ENCODE results near the gene TMEM178B.
"Not testable (repeated sequence)": the region's sequence is repeated elsewhere in the genome, so short reads cannot be mapped to it uniquely, and the experiment has no call there.

The TMEM178B gene

DNA sequence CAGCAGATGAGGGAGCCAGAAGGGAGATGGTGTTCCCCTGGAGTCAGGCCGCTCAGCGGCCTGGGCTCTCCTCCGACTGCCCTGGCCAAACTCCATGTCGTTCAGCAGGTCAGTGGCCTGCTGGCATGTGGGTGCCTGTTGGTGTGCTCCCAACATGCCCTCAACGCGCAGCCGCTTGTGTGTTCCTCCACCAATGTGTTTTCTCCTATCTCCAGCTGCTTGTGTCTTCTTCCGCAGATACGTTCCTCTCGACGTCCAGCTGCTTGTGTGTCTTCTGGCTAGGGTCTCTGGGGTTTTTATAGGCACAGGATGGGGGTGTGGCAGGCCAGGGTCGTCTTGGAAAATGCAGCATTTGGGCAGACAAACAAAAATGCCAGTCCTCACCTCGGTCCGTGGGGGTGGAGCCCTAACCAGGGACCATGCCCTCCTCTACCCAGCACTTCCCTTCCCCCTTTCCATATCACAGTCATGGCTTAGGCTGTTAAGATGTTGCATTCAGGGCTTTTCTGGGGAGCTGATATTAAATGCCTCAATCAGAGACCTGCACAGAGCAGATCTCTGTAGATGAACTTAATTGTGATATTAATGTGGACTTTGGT is 111.6 kb downstream of the TMEM178B start:
- no peak for DNase-seq

DNA sequence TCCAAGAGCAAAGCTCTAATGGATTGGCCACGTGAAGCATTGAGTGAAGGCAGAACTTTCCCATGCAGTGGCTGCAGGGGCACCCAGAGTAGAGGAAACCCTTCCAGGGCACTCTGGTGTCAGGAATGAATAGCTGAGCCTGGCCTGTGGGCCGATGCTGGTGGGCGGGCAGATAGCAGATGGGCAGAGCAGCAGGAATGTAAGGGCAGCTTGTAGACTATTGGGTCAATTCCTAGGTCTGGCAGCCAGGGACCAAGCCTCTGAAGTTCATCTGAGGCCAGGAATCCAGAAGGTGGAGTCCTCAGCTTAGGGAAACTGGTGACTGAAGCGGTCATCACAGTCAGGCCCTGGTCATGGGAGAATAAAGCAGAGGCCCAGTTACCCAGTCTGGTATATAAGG is 115.4 kb downstream of the TMEM178B start:
- no peak for DNase-seq

DNA sequence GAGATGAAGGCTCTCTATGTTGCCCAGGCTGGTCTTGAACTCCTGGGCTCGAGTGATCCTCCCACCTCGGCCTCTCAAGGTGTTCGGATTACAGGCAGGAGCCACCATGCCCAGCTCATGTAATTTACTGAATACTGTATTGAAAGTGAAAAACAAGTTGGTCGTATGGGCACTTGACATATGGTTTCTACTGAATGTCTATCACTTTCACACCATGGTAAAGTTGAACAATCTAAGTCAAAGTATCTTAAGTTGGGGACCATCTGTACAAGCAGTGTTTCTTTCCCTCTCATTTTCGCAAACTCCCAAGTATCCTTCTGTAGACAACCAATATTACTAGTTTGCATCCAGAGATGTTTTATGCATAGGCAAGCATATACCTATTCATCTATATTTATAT is 116.6 kb downstream of the TMEM178B start:
- DNase-seq: no peak

DNA sequence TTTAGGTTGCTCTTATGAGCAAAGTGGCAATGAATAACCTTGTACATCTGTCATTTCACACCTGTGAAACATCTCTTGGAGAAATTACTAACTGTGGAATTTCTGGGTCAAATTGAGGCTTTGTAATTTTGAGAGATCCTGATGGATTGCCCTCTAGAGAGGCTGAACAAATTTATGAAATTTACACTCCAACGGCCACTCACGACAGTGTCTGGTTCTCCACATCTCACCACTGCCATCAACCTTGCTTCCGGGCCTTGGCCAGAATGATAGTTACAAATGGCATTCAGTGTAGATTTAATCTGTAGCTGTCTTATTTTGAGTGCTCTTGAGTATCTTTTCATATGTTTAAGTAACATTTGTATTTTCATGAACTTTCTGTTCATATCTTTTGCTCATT is 117.4 kb downstream of the TMEM178B start:
- no peak for DNase-seq

DNA sequence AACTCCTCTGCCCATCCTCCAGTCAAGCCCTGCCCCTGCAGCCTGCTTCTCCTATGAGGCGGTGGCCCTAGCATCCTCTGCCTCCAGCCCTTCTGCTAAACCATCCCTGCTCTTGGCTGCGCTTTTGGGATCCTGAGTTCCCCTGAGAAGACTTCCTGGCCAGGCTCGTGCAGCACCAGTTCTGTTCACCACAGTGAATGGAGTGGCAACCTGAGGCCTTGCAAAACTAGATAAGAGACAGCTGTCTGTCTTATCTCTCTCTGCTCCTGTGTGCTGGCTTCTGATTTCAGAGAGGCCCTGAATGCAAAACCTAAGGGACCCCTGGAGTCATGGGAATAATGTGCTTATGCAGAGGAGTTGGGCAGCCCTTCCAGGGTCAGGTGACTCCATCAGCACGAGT is 119.2 kb downstream of the TMEM178B start:
- no peak for DNase-seq

DNA sequence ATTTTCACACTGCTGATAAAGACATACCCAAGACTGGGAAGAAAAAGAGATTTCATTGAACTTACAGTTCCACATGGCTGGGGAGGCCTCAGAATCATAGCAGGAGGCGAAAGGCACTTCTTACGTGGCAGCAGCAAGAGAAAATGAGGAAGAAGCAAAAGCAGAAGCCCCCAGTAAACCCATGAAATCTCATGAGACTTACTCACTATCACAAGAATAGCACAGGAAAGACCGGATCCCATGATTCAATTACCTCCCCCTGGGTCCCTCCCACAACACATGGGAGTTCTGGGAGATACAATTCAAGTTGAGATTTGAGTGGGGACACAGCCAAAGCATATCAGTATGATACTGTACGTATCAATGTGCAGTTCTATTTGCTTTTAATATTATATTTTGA is 121.9 kb downstream of the TMEM178B start:
- DNase-seq: not testable (repeated sequence)

DNA sequence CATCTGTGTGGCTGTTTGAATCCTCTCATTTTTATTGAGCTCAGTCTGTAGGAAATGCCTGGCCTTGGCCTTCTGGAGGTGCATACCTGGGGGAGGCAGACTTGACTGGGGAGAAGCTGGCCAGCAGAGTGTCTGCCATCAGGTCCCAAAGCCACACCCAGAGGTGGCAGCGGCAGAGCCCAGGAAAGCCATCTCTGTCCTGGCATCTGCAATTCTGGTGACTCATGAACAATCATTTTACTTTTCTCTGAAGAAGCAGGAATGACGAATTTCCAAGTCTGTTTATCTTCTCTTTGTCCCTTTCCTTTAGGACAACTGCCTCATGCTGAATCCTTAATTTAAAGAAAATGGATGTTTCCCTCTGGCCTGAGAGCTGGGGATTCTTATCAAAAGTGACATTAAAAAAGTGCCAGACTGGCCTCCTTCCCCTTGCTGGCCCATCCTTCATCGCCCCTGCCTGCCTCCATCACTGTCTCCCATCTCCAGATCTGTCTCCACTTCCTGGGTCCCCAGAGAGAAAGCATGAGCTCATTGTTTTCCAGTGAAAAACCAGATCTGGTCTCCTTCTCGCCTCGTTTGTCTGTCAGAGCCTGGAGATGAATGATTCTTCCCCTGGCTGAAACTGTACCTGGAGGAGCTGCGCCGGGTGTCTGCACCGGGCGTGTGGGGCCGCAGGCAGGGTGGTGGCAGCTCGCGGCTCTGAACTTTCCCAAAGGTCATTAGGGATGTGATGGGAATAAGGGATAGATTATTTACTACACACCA is 124.5 kb downstream of the TMEM178B start:
- no peak for DNase-seq

DNA sequence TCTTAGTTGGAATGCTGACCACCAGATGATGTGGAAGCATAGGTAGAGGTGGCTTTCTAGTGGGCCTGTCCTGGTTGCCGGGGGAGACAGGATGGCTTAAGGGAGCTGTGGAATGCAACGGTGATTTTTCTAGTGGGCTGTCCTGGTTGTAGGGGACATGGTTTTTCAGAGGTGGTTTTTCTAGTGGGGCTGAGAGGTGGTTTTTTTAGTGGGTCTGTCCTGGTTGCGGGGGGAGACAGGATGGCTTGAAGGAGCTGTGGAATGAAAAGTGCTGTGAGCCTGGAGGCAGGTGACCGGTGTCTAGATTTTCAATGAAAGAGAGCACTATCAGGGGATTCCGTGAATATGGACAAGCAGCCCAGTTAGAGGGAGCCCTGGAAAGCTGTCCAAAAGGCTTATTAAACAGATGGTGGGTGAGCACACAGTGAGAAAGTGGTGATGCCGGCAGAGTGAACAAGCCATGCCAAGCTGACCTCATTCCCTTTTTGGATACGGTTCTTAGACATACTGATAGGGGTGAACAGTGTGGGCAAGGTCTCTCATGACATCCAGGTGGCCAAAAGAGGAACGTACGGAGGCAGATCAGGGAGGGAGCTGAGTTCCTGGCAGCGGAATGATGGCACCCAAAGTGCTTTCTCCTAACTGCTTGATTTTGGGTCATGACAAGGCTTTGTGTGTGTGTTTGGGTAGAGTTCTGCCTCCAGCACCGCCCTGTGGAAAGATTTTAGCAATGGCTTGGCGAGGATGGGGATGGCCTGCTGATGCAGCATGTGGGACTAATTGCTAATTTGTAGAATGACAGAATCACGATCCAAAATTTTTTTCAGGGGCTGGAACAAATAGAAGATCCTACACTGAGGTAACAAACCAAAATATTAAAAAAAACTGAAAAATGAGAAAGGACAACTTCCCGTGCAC is 126.6 kb downstream of the TMEM178B start:
- DNase-seq: no peak

DNA sequence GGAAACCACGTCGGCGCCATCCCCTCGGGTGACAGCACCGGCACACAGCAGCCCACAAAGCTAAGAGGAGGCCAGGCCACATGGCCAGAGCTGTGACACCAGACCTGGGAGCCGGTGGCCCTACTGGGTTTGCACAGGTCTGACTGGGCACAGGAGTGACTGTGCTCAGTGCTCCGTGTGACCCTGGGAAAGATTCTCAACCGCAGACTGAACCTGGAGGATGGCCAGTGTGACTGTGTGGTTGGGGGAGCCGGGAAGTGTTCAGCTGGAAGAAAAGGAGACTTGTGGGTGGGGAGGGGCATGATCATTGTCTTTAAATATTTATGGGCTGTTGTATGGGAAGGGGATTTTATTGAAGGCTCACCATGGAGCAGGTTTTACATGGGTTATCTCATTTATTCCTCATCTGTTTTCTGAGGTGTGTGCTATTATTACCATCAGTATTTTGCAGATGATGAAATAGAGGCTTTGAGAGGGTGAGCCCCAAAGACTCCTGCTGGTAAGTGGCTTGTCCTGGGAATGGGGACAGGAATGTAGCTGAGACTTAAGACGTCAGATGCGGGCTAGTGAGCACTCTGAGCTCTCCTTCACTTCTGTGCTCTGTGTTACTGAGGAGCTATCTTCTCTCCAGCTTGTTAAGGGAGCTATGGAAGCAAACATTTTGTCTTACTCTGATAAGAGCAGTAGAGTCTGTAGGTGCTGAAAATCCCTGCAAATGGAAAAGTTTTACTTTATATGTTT is 127.5 kb downstream of the TMEM178B start:
- no peak for DNase-seq

DNA sequence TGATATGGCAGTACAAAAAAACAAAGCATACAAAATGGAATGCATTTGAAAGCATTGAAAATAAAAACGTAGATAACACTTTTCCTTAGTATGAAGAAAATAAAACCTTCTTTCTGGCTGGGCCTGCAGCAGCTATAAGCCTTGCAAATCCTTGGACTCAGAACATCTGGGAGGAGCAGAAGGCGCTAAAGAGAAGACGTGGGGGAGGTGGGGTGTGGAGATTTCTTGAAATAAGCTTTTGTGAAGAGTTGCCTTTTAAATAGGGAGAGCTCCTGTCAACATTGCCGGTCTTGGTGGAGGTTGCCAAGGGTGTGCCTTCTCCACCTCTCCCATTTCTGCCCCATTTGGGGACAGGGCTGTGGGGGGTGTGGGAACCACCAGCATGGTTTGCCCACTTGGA is 128.7 kb downstream of the TMEM178B start:
- no peak for DNase-seq

DNA sequence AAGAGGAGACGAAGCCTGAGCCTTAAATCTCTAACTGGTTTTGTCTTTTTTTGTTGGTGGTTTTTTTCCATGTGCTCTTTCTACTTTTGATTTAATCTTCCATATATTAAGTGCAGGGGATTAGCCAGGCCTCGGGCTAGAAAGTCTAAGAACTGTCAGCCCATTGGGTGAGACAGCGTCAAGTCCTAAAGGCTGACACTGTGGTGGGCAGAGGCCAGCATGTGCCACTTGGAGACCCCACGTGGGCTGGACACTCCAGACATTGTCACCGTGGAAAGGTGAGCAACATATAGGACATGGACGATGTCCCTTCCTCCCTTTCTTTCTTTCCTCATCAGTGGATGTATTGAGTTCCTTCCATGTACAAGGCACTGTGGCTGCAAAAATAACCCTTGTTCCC is 129.3 kb downstream of the TMEM178B start:
- no peak for DNase-seq

DNA sequence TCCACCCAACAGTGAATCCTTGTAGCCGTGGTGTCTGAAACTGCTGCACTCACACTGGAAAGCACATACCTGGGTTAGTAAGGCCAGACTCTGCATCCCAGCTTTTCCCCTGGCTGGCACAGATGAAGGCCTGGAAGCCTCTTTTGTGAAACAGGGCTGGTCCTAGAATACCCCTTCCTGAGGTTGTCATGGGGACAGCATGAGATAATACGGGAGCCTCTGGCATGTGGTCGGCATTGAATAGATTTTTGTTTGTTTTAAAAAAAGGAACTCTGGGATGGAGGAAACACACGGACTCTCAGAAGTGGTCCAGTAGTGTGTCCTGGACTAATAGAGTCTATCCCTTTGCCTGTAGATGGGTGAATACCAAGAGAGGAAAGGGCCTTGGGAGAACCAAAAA is 129.7 kb downstream of the TMEM178B start:
- no peak for DNase-seq

DNA sequence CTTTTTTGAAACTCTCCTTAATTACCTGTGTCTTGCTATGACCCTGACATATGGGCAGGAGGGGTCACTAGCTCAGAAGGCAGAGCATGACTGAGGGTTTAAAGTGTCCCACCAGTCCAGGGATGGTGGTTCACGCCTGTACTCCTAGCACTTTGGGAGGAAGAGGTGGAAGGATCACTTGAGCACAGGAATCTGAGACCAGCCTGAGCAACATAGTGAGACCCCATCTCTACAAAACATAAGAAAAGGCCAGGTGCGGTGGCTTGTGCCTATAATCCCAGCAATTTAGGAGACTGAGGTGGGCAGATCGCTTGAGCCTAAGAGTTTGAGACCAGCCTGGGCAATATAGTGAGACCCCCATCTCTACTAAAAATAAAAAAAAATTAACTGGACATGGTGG is 133.8 kb downstream of the TMEM178B start:
- no peak for DNase-seq

DNA sequence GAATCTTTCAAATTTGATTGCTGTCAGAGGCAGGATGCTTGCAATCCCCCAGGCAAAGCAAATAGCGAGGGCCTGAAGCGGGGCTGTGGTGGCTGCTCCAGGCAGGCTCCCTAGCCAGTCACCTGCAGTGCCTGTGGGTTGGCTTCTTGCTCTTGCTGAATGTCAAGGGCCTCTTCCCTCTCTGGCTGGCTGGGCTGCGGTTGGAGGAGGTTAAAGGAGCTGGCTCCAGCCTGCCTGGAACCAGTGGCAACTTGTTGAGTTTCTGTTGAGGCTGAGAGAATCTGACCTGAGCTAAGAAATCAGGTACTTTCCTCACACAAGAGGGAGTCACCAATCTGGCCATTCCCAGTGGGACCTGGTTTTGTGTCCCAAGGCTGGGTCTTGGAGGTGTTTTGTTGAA is 134.7 kb downstream of the TMEM178B start:
- no peak for DNase-seq

DNA sequence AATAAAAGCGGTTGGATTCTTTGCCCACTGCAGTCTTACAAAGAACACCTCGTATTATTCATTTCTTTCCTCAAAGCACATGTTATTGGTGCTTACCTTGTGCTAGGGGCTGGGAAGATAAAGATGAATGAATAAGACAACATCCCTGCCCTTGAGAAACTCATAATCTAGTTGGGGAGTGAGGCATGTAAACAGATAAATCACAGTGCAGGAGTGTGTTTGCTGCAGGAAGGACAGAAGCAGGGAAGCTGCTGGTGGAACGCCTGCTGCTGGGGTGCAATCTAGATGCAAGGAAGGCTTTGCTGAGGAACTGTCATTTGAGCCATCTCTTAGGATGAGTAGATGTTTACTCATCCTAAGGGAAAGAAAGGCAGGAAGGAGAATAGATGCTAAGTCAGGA is 135.6 kb downstream of the TMEM178B start:
- DNase-seq: no peak

DNA sequence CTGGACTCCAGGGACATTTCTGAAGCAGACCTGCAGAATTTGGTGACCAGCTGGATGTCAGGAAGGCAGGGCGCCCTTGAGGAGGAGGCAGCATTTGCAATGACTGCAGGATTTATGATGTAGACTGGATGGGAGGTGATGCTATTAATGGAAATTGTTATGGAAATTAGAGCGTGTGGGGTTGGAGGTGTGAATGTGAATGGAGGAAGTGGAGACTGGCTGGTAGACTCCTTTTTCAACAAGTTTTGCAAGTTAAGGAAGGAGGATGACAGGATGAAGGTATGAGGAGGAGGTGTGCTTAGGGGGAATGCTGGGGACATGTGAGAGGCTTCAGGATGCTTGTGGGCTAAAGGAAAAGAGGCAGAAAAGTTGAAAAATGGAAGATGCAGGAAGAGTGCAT is 137.0 kb downstream of the TMEM178B start:
- DNase-seq: no peak

DNA sequence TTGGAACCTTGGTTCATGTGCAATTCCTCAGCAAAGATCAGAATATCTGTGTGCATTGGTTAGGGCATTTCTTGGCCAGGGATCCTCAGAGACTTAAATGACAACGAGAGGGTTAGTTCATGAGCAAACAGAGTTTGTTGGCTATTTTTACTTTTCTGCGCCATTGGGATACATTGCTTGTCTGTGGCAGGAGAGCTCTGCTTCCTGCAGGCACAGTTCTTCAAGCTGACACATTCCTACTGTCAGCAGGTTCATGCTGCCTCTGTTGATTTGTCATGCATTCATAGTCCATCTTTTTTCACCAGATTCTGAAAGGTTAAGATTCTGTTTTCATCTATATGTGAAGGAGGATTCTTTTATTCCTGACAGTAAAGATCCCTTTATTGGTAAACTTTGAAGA is 139.4 kb downstream of the TMEM178B start:
- no peak for DNase-seq

DNA sequence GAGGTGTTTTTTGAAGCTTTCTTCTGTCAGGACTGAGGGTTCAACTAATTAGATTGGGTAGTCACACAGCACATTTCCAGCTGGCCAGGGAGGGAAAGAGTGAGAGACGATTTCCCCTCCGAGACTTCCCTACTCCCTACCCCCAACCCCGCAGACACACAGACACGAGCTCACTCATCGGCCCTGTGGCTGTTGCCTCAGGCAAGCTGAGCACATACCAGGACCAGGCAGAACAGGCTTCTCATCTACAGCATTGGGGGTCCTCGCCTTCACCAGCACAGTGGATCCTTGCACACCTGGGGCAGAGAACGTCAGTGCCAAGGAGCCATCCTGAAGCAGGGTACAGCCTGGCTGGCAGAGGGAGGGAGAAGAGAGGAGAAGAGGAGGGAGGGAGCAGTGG is 144.1 kb downstream of the TMEM178B start:
- no peak for DNase-seq

DNA sequence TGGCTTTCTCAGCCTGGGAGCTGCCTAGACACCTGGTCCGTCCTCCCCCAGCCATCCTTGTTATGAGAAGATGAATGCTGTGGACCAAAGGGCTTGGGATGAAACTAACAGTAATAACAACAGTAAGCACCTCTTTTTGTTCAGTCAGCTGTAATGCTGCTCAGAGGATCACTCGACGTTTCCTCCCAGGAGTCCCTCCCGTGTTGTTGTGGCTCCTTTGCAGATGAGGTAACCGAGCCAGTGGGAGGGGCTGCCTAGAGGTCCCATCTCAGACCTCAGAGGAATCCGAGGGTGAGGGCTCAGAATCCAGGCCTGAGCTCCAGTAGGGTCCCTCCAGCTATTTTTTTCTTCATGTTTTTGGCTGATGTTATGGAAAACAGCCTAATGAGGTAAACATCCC is 145.1 kb downstream of the TMEM178B start:
- DNase-seq: no peak

DNA sequence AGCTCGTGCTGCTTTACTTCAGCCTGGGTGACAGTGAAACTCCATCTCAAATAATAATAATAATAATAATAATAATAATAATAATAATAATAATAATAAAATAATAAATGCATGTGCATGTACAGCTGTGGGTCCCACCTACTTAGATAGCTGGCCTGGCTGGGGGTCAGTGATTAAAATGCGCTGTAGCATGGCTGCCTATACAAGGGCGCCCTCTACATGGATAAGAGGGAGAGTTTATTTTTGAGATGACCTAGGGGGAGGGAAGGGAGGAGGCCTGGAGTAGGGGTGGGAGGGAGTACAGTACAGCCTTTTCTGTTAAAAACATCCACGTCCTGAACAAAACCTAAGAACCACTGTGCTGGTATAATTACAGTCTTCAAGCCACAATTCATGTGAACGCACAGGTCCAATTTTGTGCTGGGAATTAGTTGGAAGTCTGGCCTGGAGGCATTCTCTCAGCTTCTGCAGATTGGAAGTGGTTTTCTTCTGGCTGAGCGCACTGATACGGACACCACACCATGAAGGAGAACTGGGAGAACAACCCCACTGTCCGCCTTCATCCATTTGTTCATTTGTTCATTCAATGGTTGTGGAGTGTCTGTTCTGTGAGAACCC is 146.5 kb downstream of the TMEM178B start:
- DNase-seq: no peak

DNA sequence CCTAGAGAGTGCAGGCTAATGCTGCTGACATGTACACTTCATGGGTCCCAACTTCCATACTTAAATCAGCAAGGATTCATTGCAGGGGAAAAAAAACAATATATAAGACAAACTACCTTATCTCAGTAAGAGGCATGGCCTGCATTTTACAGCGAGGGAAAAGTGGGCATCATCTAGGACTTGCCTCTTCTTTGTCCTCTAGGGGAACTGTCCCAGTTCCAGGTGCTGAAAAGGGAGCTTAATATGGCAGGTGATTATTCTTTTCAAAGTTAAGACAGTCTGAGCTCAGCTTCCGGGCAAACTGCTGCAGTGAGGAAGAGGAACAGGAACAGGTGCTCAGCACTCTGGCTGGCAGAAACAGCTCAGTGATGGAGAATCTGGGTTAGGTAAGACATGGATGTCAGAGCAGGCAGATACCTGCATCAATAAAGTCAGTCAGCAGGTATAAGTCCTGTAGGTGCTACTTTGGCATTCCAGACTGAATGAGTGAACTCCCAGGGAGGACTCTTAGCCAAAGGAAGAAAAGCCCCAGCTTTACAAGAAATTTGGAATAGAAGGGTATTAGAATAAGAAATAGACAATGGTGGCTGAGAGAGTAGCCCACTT is 147.2 kb downstream of the TMEM178B start:
- no peak for DNase-seq

DNA sequence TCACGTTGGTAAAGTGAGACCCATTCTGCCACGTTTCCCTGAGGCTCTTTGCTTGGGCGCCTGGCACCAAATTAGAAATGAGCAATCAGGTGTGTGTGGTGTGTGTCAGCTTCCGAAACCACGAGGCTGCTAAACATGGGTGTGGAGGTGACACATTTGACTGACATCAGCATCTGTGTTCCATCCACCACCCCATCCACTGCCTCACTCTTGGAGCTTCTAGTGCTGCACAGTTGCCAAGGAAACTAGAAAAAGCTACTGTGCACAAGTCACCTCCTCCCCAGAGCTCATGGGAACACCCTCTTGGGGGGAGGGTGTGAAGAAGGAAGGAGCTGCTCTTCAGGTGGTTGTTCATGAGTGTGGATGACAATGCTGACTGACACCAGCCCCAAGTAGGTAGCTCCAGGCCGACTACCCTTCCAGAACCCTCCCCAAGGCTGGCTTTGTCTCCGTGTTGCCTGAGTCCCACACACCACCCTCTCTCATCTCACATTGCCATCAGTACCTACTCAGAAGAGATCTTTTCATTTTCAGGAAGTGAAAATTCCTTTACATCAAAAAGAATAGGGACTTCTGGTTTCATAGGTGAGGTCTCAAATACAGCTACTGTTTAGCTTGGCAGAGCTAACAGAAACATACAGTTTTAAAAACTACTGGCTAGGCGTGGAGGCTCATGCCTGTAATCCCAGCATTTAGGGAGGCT is 152.2 kb downstream of the TMEM178B start:
- no peak for DNase-seq
